Erythroblast (primary cell): Measurements from ENCODE around the gene ADA.

Experiments used
- GATA1 ChIP-seq: IDR thresholded peaks from 2 replicates; pipeline ENCODE4 v1.6.1; 2011; ENCODE audit warnings: low read depth, mild to moderate bottlenecking, control low read depth, low read length, moderate library complexity
- POLR2A ChIP-seq: IDR thresholded peaks from 2 replicates; pipeline ENCODE4 v1.6.1; 2011; ENCODE audit warnings: mild to moderate bottlenecking, low read length

DNA sequence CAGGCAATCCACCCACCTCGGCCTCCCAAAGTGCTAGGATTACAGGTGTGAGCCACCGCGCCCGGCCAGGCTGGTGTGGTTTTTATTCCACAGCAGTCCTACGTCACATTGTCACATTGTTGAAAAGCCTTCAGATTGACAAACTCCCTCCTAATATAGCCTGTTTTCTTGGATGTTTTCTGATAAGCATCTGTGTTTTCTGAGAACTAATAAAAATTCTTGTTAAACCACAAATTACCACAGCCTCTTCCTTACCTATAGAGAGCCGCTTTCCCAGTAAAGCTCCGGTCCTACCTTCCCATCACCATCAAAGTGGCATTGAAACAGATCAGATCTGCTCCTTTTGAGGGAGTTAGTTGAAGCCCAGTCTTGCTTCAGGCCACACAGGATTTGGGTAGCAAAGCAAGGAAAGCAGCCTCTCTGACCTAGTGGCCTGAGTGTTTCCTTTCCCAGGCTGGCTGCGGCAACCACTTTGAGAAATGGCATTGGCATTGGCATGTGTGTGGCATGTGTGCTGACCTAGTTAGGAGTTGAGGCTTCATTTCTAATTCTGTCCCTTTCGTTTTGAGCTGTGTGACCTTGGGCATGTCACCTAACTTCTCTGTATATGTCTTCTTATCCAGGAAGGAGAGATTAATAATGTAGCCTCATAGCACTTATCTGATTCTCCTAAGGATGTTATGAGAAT lies 70.8 kb downstream of the ADA start:
- no peak for TF ChIP-seq POLR2A
- no peak for TF ChIP-seq GATA1
